CD14-positive monocyte (primary cell): ENCODE measurements around the gene CFAP107. TPM values are rescaled to one million over a fixed set of nuclear protein-coding genes. Genes with fewer than 3 reads are reported as not detected.

ENCODE experiments used
- DNase-seq, 3 donors: peaks; one replicate each; pipeline ENCODE4 v3.0.0-alpha.2; 2011 to 2022
- H2AFZ ChIP-seq: 2 replicates; pipeline ENCODE4 v1.6.0; 2012; ENCODE audit warnings: mild to moderate bottlenecking, low read depth, low read length, inconsistent platforms; ENCODE audit not compliant: insufficient read depth, poor library complexity, severe bottlenecking
- H3K27ac ChIP-seq, 2 donors: 1 replicate in 1 of 2; 2 replicates in 1 of 2; pipeline ENCODE4 v1.5.1; 2012 to 2013; ENCODE audit warnings: low read length in 2 of 2, control low read depth in 1 of 2, inconsistent platforms in 1 of 2, low read depth in 1 of 2, mild to moderate bottlenecking in 1 of 2
- H3K27me3 ChIP-seq, 2 donors: one replicate each; pipeline versions ENCODE4 v1.6.0 to v1.6.1; 2011 to 2013; ENCODE audit warnings: low read length in 2 of 2; ENCODE audit not compliant: control insufficient read depth in 2 of 2, insufficient read depth in 2 of 2
- H3K36me3 ChIP-seq, 2 donors: replicated peaks in 1 of 2; 1 replicate in 1 of 2; 2 replicates in 1 of 2; pipeline versions ENCODE4 v1.5.1 to v1.6.1; 2012 to 2013; ENCODE audit warnings: low read length in 2 of 2, control low read depth in 1 of 2, inconsistent platforms in 1 of 2, mild to moderate bottlenecking in 1 of 2; ENCODE audit not compliant: insufficient read depth in 2 of 2, control insufficient read depth in 1 of 2
- H3K4me1 ChIP-seq, 2 donors: 1 replicate in 1 of 2; 2 replicates in 1 of 2; pipeline versions ENCODE4 v1.5.1 to v1.6.1; 2012 to 2013; ENCODE audit warnings: low read length in 2 of 2, control low read depth in 1 of 2, inconsistent platforms in 1 of 2, mild to moderate bottlenecking in 1 of 2, moderate library complexity in 1 of 2; ENCODE audit not compliant: insufficient read depth in 2 of 2, control insufficient read depth in 1 of 2
- H3K4me2 ChIP-seq: replicated peaks from 2 replicates; pipeline ENCODE3; 2012; ENCODE audit warnings: low read length, moderate library complexity, mild to moderate bottlenecking; ENCODE audit not compliant: poor library complexity, severe bottlenecking; ENCODE audit errors: extremely low read depth
- H3K4me3 ChIP-seq, 3 experiments: fragments of 200-600 bp in 1 of 3; sonication (generic) in 1 of 3; replicated peaks in 1 of 3; 1 replicate in 2 of 3; 2 replicates in 1 of 3; pipeline ENCODE4 v1.5.1; 2011 to 2013; ENCODE audit warnings: low read length in 3 of 3, mild to moderate bottlenecking in 3 of 3, control low read depth in 2 of 3, low read depth in 2 of 3, inconsistent platforms in 1 of 3, moderate library complexity in 1 of 3
- H3K79me2 ChIP-seq: 2 replicates; pipeline ENCODE4 v1.6.0; 2012; ENCODE audit warnings: mild to moderate bottlenecking, control low read depth, inconsistent platforms, low read length, moderate library complexity; ENCODE audit not compliant: insufficient read depth
- H3K9ac ChIP-seq: 2 replicates; pipeline ENCODE4 v1.6.0; 2017; ENCODE audit warnings: low read length, mild to moderate bottlenecking; ENCODE audit not compliant: insufficient read depth, poor library complexity, severe bottlenecking
- H3K9me3 ChIP-seq, 2 donors: replicated peaks in 1 of 2; 1 replicate in 1 of 2; 2 replicates in 1 of 2; pipeline versions ENCODE4 v1.5.1 to v1.6.1; 2012 to 2013; ENCODE audit warnings: low read length in 2 of 2, control low read depth in 1 of 2; ENCODE audit not compliant: control insufficient read depth in 1 of 2, insufficient read depth in 1 of 2
- H4K20me1 ChIP-seq: 2 replicates; pipeline ENCODE4 v1.6.0; 2012; ENCODE audit warnings: mild to moderate bottlenecking, low read length, control low read depth, moderate library complexity; ENCODE audit not compliant: insufficient read depth
- H3K27ac Mint-ChIP-seq, 7 donors: one replicate each; pipeline ENCODE4 v1.8.0; 2020; ENCODE audit warnings: mild to moderate bottlenecking in 7 of 7, mixed read lengths in 7 of 7, moderate library complexity in 6 of 7, inconsistent platforms in 2 of 7
- H3K27me3 Mint-ChIP-seq, 3 donors: one replicate each; pipeline ENCODE4 v1.8.0; 2021 to 2022; ENCODE audit warnings: low read depth in 3 of 3, mild to moderate bottlenecking in 3 of 3, mixed read lengths in 3 of 3, moderate library complexity in 3 of 3, inconsistent platforms in 1 of 3
- H3K36me3 Mint-ChIP-seq, 2 donors: one replicate each; pipeline ENCODE4 v1.8.0; 2020; ENCODE audit warnings: mixed read lengths in 2 of 2, inconsistent platforms in 1 of 2, mild to moderate bottlenecking in 1 of 2
- H3K4me1 Mint-ChIP-seq: one replicate; pipeline ENCODE4 v1.8.0; 2020; ENCODE audit warnings: mild to moderate bottlenecking, mixed read lengths
- H3K4me3 Mint-ChIP-seq, 2 donors: one replicate each; pipeline ENCODE4 v1.8.0; 2020; ENCODE audit warnings: mild to moderate bottlenecking in 2 of 2, mixed read lengths in 2 of 2, moderate library complexity in 1 of 2
- H3K9me3 Mint-ChIP-seq, 7 donors: one replicate each; pipeline ENCODE4 v1.8.0; 2020 to 2022; ENCODE audit warnings: mixed read lengths in 7 of 7, mild to moderate bottlenecking in 6 of 7, moderate library complexity in 6 of 7, inconsistent platforms in 2 of 7
- CTCF ChIP-seq: fragments of 200-600 bp; IDR thresholded peaks from one replicate; pipeline ENCODE4 v1.8.0; 2022; ENCODE audit warnings: antibody characterized with exemption, mild to moderate bottlenecking
- WGBS: methylation state at CpG from one replicate; pipeline ENCODE4 v1.1.5; 2013; ENCODE audit warnings: missing lambda C conversion rate; ENCODE audit not compliant: insufficient coverage; 5-methylcytosine and 5-hydroxymethylcytosine counted together
- intact Hi-C, 2 donors: fragments of 100-400 bp; cut with micrococcal nuclease; formaldehyde crosslinking; loops; one replicate each; pipeline versions ENCODE4 v1.15.0 to v1.15.1; 2023
- polyA plus RNA-seq, 3 donors: library from polyadenylated mRNA; depleted of rRNA in 1 of 3; unstranded in 2 of 3; stranded (reverse) in 1 of 3; fragments of 300-500 nt in 2 of 3; fragments of >200 nt in 1 of 3; fragmentation: Illumina TruSeq in 2 of 3; gene quantifications; 1 replicate in 2 of 3; 2 replicates in 1 of 3; pipeline ENCODE4 v1.2.3, GENCODE V29; 2012 to 2021

Gene CFAP107
- polyA plus RNA-seq, 3 donors = not detected

DNA sequence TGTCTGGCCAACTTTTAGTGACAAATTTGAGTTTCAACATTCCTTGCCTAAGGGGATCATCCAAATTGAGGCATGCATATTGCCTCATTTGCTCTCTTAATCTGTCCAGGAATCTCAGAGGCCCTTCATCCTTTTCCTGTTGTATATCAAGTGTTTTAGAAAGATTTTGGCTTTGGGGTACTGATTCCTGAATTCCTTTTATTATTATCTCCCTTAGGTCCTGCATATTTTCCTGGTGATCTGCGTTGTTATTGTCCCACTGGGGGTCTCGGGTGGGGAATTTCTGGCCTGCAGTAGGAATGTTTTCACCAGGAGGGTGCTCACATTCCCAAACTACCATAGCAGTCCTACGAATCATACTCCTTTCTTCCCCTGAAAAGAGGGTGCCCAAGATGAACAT, 34.5 kb upstream of the CFAP107 start:
- intact Hi-C loops = no loop called here
- H3K79me2 ChIP-seq = no peaks in the 10 kb centered on the region
- H3K36me3 Mint-ChIP-seq = no peaks in the 10 kb centered on the region
- TF ChIP-seq CTCF = no peak
- H3K27me3 ChIP-seq = no peaks in the 10 kb centered on the region
- no peak overlapping the region for H3K9ac ChIP-seq
- no peaks in the 10 kb centered on the region for H3K4me1 ChIP-seq
- no peak overlapping the region for H3K27ac ChIP-seq
- peaks cover 0 to 3% (median 0%) of the 10 kb centered on the region in 7 donors for H3K9me3 Mint-ChIP-seq
- H3K9me3 ChIP-seq = no peaks in the 10 kb centered on the region
- no peak overlapping the region for H3K4me2 ChIP-seq
- no peak overlapping the region for H3K4me3 Mint-ChIP-seq
- H3K27ac Mint-ChIP-seq = no peak overlapping the region
- no peak overlapping the region for H3K4me3 ChIP-seq
- peaks cover 9 to 13% (median 11%) of the 10 kb centered on the region in 3 donors for H3K27me3 Mint-ChIP-seq
- no peaks in the 10 kb centered on the region for H3K36me3 ChIP-seq
- 83% methylated on average over 1 of the region's 3 CpGs for WGBS
- peaks cover 7% of the 10 kb centered on the region for H3K4me1 Mint-ChIP-seq
- no peaks in the 10 kb centered on the region for H4K20me1 ChIP-seq
- no peak for DNase-seq
- H2AFZ ChIP-seq = no peak overlapping the region

GRCh38 chr1:12712076-12712475, 33.9 kb upstream of the CFAP107 start:
- no peak for DNase-seq
- Histone ChIP-seq H3K27me3 (no peaks in the 10 kb centered on the region), H3K4me3 (no peak overlapping the region), H3K27ac (no peak overlapping the region), H3K36me3 (no peaks in the 10 kb centered on the region), H3K79me2 (no peaks in the 10 kb centered on the region), H3K4me2 (no peak overlapping the region), H3K9me3 (no peaks in the 10 kb centered on the region), H4K20me1 (no peaks in the 10 kb centered on the region), H3K4me1 (no peaks in the 10 kb centered on the region), H2AFZ (no peak overlapping the region), H3K9ac (no peak overlapping the region)
- H3K27ac Mint-ChIP-seq = no peak overlapping the region
- 80% methylated on average over 1 of the region's 1 CpG for WGBS
- intact Hi-C loops = no loop called here
- no peak overlapping the region for H3K4me3 Mint-ChIP-seq
- peaks cover 9 to 11% (median 10%) of the 10 kb centered on the region in 3 donors for H3K27me3 Mint-ChIP-seq
- H3K9me3 Mint-ChIP-seq = peaks cover 0 to 3% (median 0%) of the 10 kb centered on the region in 7 donors
- H3K4me1 Mint-ChIP-seq = peaks cover 7% of the 10 kb centered on the region
- no peak for TF ChIP-seq CTCF
- no peaks in the 10 kb centered on the region for H3K36me3 Mint-ChIP-seq
